Peyer's patch (tissue), 4 donors: ENCODE data around the gene SLCO4A1.

ENCODE experiments used
- POLR2A ChIP-seq, 2 donors: fragments of 450-650 bp; IDR thresholded peaks; one replicate each; pipeline ENCODE4 v1.5.1; 2017; ENCODE audit warnings: antibody characterized with exemption in 2 of 2, mild to moderate bottlenecking in 2 of 2, moderate library complexity in 2 of 2
- TF ChIP-seq, protein P1 (sequence below), 6 experiments: fragments of 450-650 bp in 4 of 6; fragments of 200-600 bp in 2 of 6; sonication (generic) in 1 of 6; IDR thresholded peaks; one replicate each; pipeline ENCODE4 v1.5.1; 2017 to 2019; ENCODE audit warnings: antibody characterized with exemption in 6 of 6, mild to moderate bottlenecking in 3 of 6, moderate library complexity in 1 of 6

DNA sequence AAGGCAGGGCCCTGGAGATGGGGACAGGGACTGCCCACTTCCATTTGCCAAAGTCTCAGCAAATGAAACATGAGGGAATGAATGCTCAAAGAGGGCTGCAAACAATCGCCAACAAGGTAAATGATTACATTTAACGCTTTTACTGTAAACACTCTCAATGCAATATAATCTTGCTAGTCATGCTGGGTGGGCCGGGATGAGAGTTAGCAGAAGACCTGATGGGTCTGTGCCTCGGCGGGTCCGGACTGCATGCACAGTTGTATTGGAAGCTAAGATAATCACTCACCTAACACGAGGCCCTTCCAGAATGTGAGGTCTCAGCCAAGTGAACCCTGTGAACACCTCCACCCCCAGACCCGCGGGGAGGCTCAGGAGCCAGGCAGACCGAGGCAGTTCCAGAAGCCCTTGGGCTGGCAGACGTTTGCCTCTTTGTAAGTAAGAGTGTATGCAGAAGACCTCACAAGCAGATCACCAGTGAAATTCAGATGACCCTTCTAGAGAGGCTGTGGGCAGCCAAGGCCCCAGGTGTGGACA is 4.7 kb upstream of the SLCO4A1 start:
- TF ChIP-seq, protein P1, sequence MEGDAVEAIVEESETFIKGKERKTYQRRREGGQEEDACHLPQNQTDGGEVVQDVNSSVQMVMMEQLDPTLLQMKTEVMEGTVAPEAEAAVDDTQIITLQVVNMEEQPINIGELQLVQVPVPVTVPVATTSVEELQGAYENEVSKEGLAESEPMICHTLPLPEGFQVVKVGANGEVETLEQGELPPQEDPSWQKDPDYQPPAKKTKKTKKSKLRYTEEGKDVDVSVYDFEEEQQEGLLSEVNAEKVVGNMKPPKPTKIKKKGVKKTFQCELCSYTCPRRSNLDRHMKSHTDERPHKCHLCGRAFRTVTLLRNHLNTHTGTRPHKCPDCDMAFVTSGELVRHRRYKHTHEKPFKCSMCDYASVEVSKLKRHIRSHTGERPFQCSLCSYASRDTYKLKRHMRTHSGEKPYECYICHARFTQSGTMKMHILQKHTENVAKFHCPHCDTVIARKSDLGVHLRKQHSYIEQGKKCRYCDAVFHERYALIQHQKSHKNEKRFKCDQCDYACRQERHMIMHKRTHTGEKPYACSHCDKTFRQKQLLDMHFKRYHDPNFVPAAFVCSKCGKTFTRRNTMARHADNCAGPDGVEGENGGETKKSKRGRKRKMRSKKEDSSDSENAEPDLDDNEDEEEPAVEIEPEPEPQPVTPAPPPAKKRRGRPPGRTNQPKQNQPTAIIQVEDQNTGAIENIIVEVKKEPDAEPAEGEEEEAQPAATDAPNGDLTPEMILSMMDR (IDR thresholded peaks at IDR 0.05), result no peak
- TF ChIP-seq POLR2A (IDR thresholded peaks at IDR 0.05), result no peak
